ENCODE results near the gene VIM. TPM values are rescaled to one million over a fixed set of nuclear protein-coding genes. Genes with fewer than 3 reads are reported as not detected.

VIM gene
- 1,000 to 10,000 TPM in 1 of 2 donors, 100 to 1,000 TPM in 1; 539 to 1,025 TPM for total RNA-seq

- Histone ChIP-seq H3K36me3 (replicated peaks in 1 of 2; ENCODE audit: insufficient read depth in 1 of 2, low read depth in 2 of 2) (no peaks in the 10 kb centered on the region), H3K27me3 (no peaks in the 10 kb centered on the region), H3K4me3 (peak within 1 kb of the TSS; percentile 42 to 52), H3K9me3 (no peaks in the 10 kb centered on the region), H3K27ac (peak within 1 kb of the TSS; percentile 48 to 98 (median 90)), H3K4me1 (peaks cover 62% of the 10 kb centered on the region)
- ATAC-seq (peak; percentile 43), DNase-seq (peak; percentile 75 to 86 (median 78))
- intact Hi-C loops (cut with DNase I), result no loop called here
- 0 to 1% methylated on average over 47 to 77 of the region's 77 CpGs for WGBS, 2 donors
- peak in 2 of 7 experiments; percentile 20 to 27 for TF ChIP-seq CTCF (IDR thresholded peaks at IDR 0.05)
- TF ChIP-seq POLR2A (IDR thresholded peaks at IDR 0.05), result peak in 2 of 3 donors; percentile 46 to 52
Measured at GRCh38 chr10:17228091-17229015, at the start of gene VIM. VIM (plus strand) TSS chr10:17228241; CDS start chr10:17229423, 1,182 bp downstream.

- Histone ChIP-seq H3K27ac (no peak overlapping the region), H3K4me1 (no peaks in the 10 kb centered on the region), H3K9me3 (no peaks in the 10 kb centered on the region), H3K27me3 (no peaks in the 10 kb centered on the region), H3K36me3 (replicated peaks in 1 of 2; ENCODE audit: insufficient read depth in 1 of 2, low read depth in 2 of 2) (no peaks in the 10 kb centered on the region), H3K4me3 (no peak overlapping the region)
- 80 to 92% methylated on average over 3 of the region's 3 CpGs for WGBS, 2 donors
- TF ChIP-seq CTCF (IDR thresholded peaks at IDR 0.05) (no peak), POLR2A (IDR thresholded peaks at IDR 0.05) (no peak)
- intact Hi-C loops (cut with DNase I), result no loop called here
- ATAC-seq (no peak), DNase-seq (no peak)
Measured at GRCh38 chr10:17179002-17179401, 49.0 kb upstream of the VIM start.

- H3K27ac ChIP-seq, result no peak overlapping the region
- DNase-seq (no peak), ATAC-seq (no peak)
- TF ChIP-seq POLR2A (IDR thresholded peaks at IDR 0.05) (no peak), CTCF (IDR thresholded peaks at IDR 0.05) (no peak)
- WGBS, 2 donors, result 92 to 93% methylated on average over 5 of the region's 5 CpGs
- intact Hi-C loops (cut with DNase I), result no loop called here
- H3K36me3 ChIP-seq (replicated peaks in 1 of 2; ENCODE audit: insufficient read depth in 1 of 2, low read depth in 2 of 2), result no peaks in the 10 kb centered on the region
- no peaks in the 10 kb centered on the region for H3K9me3 ChIP-seq
- H3K4me3 ChIP-seq, result no peak overlapping the region
- H3K27me3 ChIP-seq, result no peaks in the 10 kb centered on the region
- no peaks in the 10 kb centered on the region for H3K4me1 ChIP-seq
Measured at GRCh38 chr10:17181110-17181509, 46.9 kb upstream of the VIM start.

- TF ChIP-seq CTCF (IDR thresholded peaks at IDR 0.05), result no peak
- TF ChIP-seq POLR2A (IDR thresholded peaks at IDR 0.05), result no peak
Measured at GRCh38 chr10:17181751-17182150, 46.3 kb upstream of the VIM start.

More at GRCh38 chr10:17181751-17182150, 46.3 kb upstream of the VIM start:
- WGBS, 2 donors, result 49 to 52% methylated on average over 3 of the region's 3 CpGs
- no peak overlapping the region for H3K27ac ChIP-seq
- ATAC-seq (no peak), DNase-seq (no peak)
- intact Hi-C loops (cut with DNase I), result no loop called here
- H3K9me3 ChIP-seq, result no peaks in the 10 kb centered on the region
- H3K4me3 ChIP-seq, result no peak overlapping the region
- no peaks in the 10 kb centered on the region for H3K4me1 ChIP-seq
- H3K36me3 ChIP-seq (replicated peaks in 1 of 2; ENCODE audit: insufficient read depth in 1 of 2, low read depth in 2 of 2), result no peaks in the 10 kb centered on the region
- no peaks in the 10 kb centered on the region for H3K27me3 ChIP-seq
